Measurements from ENCODE around the gene PSTK. TPM values are rescaled to one million over a fixed set of nuclear protein-coding genes. Genes with fewer than 3 reads are reported as not detected.

Gene PSTK
- total RNA-seq, 1 donor from 2014 or later, result 5.3 TPM

- ChIA-PET POLR2A (no interaction called here), CTCF (no interaction called here)
- Mint-ChIP-seq H3K27me3 (no peaks in the 10 kb centered on the region), H3K36me3 (ENCODE audit: low read depth) (no peaks in the 10 kb centered on the region), H3K27ac (no peak overlapping the region), H3K4me3 (no peak overlapping the region), H3K4me1 (peaks cover 10% of the 10 kb centered on the region), H3K9me3 (no peaks in the 10 kb centered on the region)
- TF ChIP-seq CTCF (IDR thresholded peaks at IDR 0.05), result no peak
- no peak for ATAC-seq (ENCODE audit: low read depth)
- DNase-seq, result no peak
- intact Hi-C loops (cut with micrococcal nuclease), result no loop called here
Measured at GRCh38 chr10:123026302-123026701, 46.1 kb downstream of the PSTK start.

- Mint-ChIP-seq H3K4me1 (peaks cover 10% of the 10 kb centered on the region), H3K27ac (no peak overlapping the region), H3K9me3 (no peaks in the 10 kb centered on the region), H3K36me3 (ENCODE audit: low read depth) (no peaks in the 10 kb centered on the region), H3K27me3 (no peaks in the 10 kb centered on the region), H3K4me3 (no peak overlapping the region)
- ATAC-seq (ENCODE audit: low read depth) (no peak), DNase-seq (no peak)
- ChIA-PET POLR2A (no interaction called here), CTCF (no interaction called here)
- no peak for TF ChIP-seq CTCF (IDR thresholded peaks at IDR 0.05)
- intact Hi-C loops (cut with micrococcal nuclease), result no loop called here
Measured at GRCh38 chr10:123027861-123028260, 47.7 kb downstream of the PSTK start.

GRCh38 chr10:123031124-123031523, 50.9 kb downstream of the PSTK start:
- TF ChIP-seq CTCF (IDR thresholded peaks at IDR 0.05), result no peak
- intact Hi-C loops (cut with micrococcal nuclease), result no loop called here
- no peaks in the 10 kb centered on the region for H3K27me3 Mint-ChIP-seq
- CTCF ChIA-PET, result no interaction called here
- peaks cover 13% of the 10 kb centered on the region for H3K36me3 Mint-ChIP-seq (ENCODE audit: low read depth)
- H3K4me1 Mint-ChIP-seq, result no peaks in the 10 kb centered on the region
- H3K9me3 Mint-ChIP-seq, result no peaks in the 10 kb centered on the region
- POLR2A ChIA-PET, result no interaction called here
- ATAC-seq (ENCODE audit: low read depth), result no peak
- H3K27ac Mint-ChIP-seq, result no peak overlapping the region
- H3K4me3 Mint-ChIP-seq, result no peak overlapping the region
- DNase-seq, result no peak

- no peak for TF ChIP-seq CTCF (IDR thresholded peaks at IDR 0.05)
- Mint-ChIP-seq H3K27ac (no peak overlapping the region), H3K27me3 (no peaks in the 10 kb centered on the region), H3K9me3 (no peaks in the 10 kb centered on the region), H3K36me3 (ENCODE audit: low read depth) (peaks cover 27% of the 10 kb centered on the region), H3K4me3 (no peak overlapping the region), H3K4me1 (no peaks in the 10 kb centered on the region)
- POLR2A ChIA-PET, result no interaction called here
- DNase-seq (no peak), ATAC-seq (ENCODE audit: low read depth) (no peak)
- CTCF ChIA-PET, result interaction anchor here (1.2 kb wide), 1 partner anchor 9 kb away, joined by 5 read pairs; no protein-coding TSS in a partner anchor
- intact Hi-C loops (cut with micrococcal nuclease), result no loop called here
Measured at GRCh38 chr10:123034332-123034731, 54.1 kb downstream of the PSTK start.

- no peaks in the 10 kb centered on the region for H3K9me3 Mint-ChIP-seq
- H3K36me3 Mint-ChIP-seq (ENCODE audit: low read depth), result peaks cover 27% of the 10 kb centered on the region
- H3K4me3 Mint-ChIP-seq, result no peak overlapping the region
- ChIA-PET POLR2A (no interaction called here), CTCF (interaction anchor here (0.6 to 1.4 kb wide), 2 partner anchors 9 to 33 kb away, joined by 3 read pairs; no protein-coding TSS in a partner anchor)
- no peak for ATAC-seq (ENCODE audit: low read depth)
- TF ChIP-seq CTCF (IDR thresholded peaks at IDR 0.05), result no peak
- no peaks in the 10 kb centered on the region for H3K27me3 Mint-ChIP-seq
- no peak for DNase-seq
- intact Hi-C loops (cut with micrococcal nuclease), result no loop called here
- no peaks in the 10 kb centered on the region for H3K4me1 Mint-ChIP-seq
- no peak overlapping the region for H3K27ac Mint-ChIP-seq
Measured at GRCh38 chr10:123035467-123036086, 55.4 kb downstream of the PSTK start.

All from activated B cell treated with CpG ODN at 0.5 μM for 24 hours (primary cell).